Measurements from ENCODE around the gene IGHMBP2. TPM values are rescaled to one million over a fixed set of nuclear protein-coding genes. Genes with fewer than 3 reads are reported as not detected.

IGHMBP2 gene
- total RNA-seq, 1 donor from 2014 or later, result 13.2 TPM

DNA sequence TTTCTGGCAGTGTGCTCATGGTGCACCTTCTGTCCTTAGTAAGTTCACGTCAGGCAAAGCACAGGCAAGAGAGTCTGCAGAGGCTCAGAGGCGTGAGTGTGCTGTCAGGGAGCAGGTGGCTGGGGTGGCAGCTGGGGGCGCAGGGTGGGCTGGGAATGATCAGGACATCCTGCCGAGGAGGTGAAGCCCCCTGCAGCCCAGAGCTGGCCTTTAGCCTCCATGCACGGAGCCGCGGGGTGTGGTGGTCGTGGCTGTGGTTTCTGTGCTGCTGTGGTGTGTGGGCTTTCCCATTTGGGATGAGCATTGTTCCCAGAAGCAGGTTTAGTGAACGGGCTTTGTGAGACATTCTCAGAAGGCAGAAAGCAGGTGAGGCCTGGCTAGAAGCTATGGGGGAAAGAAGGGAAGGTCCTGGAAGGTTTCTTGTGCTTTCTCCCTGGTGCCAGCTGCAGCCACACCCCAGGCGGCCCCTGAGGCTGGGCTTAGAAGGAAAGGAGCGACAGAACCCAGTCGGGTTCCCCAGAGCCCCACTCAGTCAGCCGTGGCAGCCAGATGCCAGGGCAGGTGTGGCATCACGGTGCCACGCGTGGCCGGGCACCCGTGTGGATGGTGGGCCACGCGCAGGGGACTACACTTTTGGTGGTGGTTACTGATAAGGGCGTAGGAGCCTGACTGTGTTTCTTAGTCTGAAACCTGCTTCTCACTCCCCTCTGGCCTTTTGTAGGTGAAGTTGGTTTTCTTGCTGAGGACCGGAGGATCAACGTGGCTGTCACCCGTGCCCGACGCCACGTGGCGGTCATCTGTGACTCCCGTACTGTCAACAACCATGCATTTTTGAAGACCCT lies 32.0 kb downstream of the IGHMBP2 start:
- Histone ChIP-seq H3K27ac (replicated peaks) (no peak overlapping the region), H3K4me1 (no peaks in the 10 kb centered on the region), H3K9me3 (replicated peaks) (no peaks in the 10 kb centered on the region), H3K36me3 (peaks cover 82% of the 10 kb centered on the region), H3K4me3 (no peak overlapping the region), H3K27me3 (ENCODE audit: low read depth) (no peaks in the 10 kb centered on the region)
- DNase-seq, result no peak
- TF ChIP-seq, protein P1, sequence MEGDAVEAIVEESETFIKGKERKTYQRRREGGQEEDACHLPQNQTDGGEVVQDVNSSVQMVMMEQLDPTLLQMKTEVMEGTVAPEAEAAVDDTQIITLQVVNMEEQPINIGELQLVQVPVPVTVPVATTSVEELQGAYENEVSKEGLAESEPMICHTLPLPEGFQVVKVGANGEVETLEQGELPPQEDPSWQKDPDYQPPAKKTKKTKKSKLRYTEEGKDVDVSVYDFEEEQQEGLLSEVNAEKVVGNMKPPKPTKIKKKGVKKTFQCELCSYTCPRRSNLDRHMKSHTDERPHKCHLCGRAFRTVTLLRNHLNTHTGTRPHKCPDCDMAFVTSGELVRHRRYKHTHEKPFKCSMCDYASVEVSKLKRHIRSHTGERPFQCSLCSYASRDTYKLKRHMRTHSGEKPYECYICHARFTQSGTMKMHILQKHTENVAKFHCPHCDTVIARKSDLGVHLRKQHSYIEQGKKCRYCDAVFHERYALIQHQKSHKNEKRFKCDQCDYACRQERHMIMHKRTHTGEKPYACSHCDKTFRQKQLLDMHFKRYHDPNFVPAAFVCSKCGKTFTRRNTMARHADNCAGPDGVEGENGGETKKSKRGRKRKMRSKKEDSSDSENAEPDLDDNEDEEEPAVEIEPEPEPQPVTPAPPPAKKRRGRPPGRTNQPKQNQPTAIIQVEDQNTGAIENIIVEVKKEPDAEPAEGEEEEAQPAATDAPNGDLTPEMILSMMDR (IDR thresholded peaks at IDR 0.05; ENCODE audit: borderline replicate concordance), result no peak
- intact Hi-C loops (cut with micrococcal nuclease), result no loop called here

DNA sequence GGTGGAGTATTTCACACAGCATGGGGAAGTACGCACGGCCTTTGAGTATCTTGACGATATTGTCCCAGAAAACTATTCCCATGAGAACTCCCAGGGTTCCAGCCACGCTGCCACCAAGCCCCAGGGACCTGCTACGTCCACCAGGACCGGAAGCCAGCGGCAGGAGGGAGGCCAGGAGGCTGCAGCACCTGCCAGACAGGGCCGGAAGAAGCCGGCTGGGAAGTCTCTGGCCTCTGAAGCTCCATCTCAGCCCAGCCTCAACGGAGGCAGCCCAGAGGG lies 32.6 kb downstream of the IGHMBP2 start:
- H3K36me3 ChIP-seq, result peaks cover 76% of the 10 kb centered on the region

DNA sequence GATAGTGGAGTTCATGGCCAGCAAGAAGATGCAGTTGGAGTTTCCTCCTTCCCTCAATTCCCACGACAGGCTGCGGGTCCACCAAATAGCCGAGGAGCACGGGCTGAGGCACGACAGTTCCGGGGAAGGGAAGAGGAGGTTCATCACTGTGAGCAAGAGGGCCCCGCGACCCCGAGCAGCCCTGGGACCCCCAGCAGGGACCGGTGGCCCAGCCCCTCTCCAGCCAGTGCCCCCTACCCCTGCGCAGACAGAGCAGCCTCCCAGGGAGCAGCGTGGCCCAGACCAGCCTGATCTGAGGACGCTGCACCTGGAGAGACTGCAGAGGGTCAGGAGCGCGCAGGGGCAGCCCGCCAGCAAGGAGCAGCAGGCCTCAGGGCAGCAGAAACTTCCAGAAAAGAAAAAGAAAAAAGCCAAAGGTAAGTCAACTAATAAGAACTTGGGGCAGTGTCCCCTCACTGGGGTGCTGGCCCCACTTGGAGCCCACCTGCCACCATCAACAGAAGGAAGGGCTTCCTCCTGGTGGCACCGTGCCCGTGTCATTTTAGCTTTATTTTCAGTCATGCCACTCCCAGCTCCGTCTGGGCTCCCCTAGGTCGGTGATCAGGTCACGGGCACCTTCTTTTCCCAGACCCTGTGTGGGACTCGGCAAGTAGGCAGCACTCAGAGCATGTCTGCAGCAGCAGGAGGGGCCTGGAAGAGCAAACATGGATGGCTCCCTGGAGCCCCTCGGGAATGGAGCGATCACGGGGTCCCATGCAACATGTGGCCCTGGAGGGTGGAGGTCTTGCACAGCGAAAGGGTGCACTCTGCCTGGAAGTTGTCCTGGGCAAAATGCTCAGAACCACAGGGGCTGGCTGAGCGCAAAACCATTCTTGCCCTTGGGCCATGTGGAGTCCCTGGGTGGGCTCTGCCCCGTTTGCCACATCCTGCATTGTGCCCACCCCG lies 33.3 kb downstream of the IGHMBP2 start:
- Histone ChIP-seq H3K27me3 (ENCODE audit: low read depth) (no peaks in the 10 kb centered on the region), H3K27ac (replicated peaks) (no peak overlapping the region), H3K9me3 (replicated peaks) (no peaks in the 10 kb centered on the region), H3K36me3 (peaks cover 73% of the 10 kb centered on the region), H3K4me1 (no peaks in the 10 kb centered on the region), H3K4me3 (no peak overlapping the region)
- DNase-seq, result no peak
- TF ChIP-seq, protein P1 (IDR thresholded peaks at IDR 0.05; ENCODE audit: borderline replicate concordance), result no peak
- intact Hi-C loops (cut with micrococcal nuclease), result no loop called here

More for the DNA sequence above, 32.6 kb downstream of the IGHMBP2 start:
- TF ChIP-seq, protein P1 (IDR thresholded peaks at IDR 0.05; ENCODE audit: borderline replicate concordance), result no peak
- H3K4me1 ChIP-seq, result no peaks in the 10 kb centered on the region
- no peak for DNase-seq
- no peak overlapping the region for H3K4me3 ChIP-seq
- H3K9me3 ChIP-seq (replicated peaks), result no peaks in the 10 kb centered on the region
- no peaks in the 10 kb centered on the region for H3K27me3 ChIP-seq (ENCODE audit: low read depth)
- intact Hi-C loops (cut with micrococcal nuclease), result no loop called here
- H3K27ac ChIP-seq (replicated peaks), result no peak overlapping the region

DNA sequence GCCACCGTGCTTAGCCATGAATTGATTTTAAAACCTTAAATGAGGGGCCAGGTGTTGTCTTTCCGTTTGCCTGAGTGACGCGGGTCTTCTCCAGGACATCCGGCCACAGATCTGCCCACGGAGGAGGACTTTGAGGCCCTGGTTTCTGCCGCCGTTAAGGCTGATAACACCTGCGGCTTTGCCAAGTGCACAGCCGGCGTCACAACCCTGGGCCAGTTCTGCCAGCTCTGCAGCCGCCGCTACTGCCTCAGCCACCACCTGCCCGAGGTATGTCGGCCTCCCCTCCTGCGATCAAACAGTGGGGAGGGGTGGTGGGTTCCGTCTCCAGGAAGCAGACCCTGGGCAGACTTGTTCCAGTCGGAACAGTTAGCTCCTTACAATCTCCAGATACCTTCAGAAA lies 34.4 kb downstream of the IGHMBP2 start:
- intact Hi-C loops (cut with micrococcal nuclease), result no loop called here
- Histone ChIP-seq H3K4me3 (no peak overlapping the region), H3K36me3 (peaks cover 72% of the 10 kb centered on the region), H3K27ac (replicated peaks) (no peak overlapping the region), H3K4me1 (peaks cover under 1% of the 10 kb centered on the region), H3K27me3 (ENCODE audit: low read depth) (no peaks in the 10 kb centered on the region), H3K9me3 (replicated peaks) (no peaks in the 10 kb centered on the region)
- TF ChIP-seq, protein P1 (IDR thresholded peaks at IDR 0.05; ENCODE audit: borderline replicate concordance), result no peak
- no peak for DNase-seq

DNA sequence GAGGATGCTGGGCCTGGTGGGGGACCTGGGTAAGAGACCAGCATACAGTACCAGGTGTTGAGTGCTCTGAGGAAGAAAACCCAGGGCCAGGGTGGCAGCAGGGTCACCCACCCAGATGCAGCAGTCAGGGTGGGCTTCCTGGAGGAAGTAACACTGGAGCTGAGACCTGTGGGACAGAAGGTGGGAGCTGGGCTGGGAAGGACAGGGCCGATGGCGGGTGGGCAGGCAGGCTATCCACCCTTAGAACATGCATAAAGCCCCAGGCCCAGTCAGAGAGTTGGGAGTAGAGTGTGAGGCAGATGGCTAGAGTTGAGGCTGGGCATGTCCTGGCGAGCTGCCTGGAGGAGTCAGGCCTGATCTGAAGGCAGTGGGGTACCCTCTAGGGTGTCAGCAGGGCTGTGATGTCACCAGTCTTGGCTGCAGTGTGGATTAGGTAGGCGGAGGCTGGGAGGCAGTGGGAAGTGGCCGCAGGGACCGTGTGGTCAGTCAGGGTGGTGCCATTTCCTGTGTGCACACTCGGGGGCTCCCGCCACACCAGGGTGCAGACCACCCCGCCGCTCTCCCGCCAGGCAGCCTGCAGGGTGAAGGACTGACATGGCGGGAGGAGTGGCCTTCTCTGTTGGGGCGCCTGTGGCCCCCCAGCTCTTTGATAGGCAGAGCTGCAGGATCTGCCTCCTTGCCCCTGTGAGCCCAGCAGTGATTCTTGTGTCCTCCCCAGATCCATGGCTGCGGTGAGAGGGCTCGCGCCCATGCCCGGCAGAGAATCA lies 35.3 kb downstream of the IGHMBP2 start:
- Histone ChIP-seq H3K4me1 (peaks cover 3% of the 10 kb centered on the region), H3K36me3 (peaks cover 63% of the 10 kb centered on the region)

More for the DNA sequence above, 35.3 kb downstream of the IGHMBP2 start:
- H3K27me3 ChIP-seq (ENCODE audit: low read depth), result no peaks in the 10 kb centered on the region
- intact Hi-C loops (cut with micrococcal nuclease), result no loop called here
- DNase-seq, result no peak
- H3K9me3 ChIP-seq (replicated peaks), result no peaks in the 10 kb centered on the region
- TF ChIP-seq, protein P1 (IDR thresholded peaks at IDR 0.05; ENCODE audit: borderline replicate concordance), result no peak
- no peak overlapping the region for H3K4me3 ChIP-seq
- H3K27ac ChIP-seq (replicated peaks), result no peak overlapping the region

Measured in left ventricle myocardium inferior (tissue), 1 donor.